Bronchial epithelial cell (primary cell): ENCODE results near the gene NOTUM. TPM values are rescaled to one million over a fixed set of nuclear protein-coding genes. Genes with fewer than 3 reads are reported as not detected.

Experiments
- DNase-seq: peaks from one replicate; pipeline ENCODE4 v3.0.0-alpha.2; 2010; ENCODE audit warnings: low read depth
- FAIRE-seq: peaks from 2 replicates; lab custom pipeline; 2011; peaks lifted over from hg19 to GRCh38; lab: Jason Lieb, UNC
- H3K27me3 ChIP-seq: 2 replicates; pipeline ENCODE4 v1.5.1; 2011; ENCODE audit warnings: low read length; ENCODE audit not compliant: control insufficient read depth, insufficient read depth
- H3K36me3 ChIP-seq: 2 replicates; pipeline ENCODE4 v1.5.1; 2011; ENCODE audit warnings: low read length; ENCODE audit not compliant: control insufficient read depth, insufficient read depth
- H3K4me3 ChIP-seq: 2 replicates; pipeline ENCODE4 v1.5.1; 2011; ENCODE audit warnings: mild to moderate bottlenecking, low read depth, low read length, control low read depth
- CTCF ChIP-seq: IDR thresholded peaks from 2 replicates; pipeline ENCODE4 v1.5.1; 2011; ENCODE audit warnings: mild to moderate bottlenecking, moderate library complexity, low read length, control low read depth, inconsistent platforms; ENCODE audit not compliant: insufficient read depth, severe bottlenecking
- total RNA-seq: library from RNA; depleted of rRNA; stranded (reverse); fragments of >200 nt; gene quantifications from 2 replicates; pipeline ENCODE4 v1.2.1, GENCODE V29; 2014

The NOTUM gene
- total RNA-seq, 1 donor from 2014 or later, result not detected

GRCh38 chr17:81903415-81903831 lies 57.6 kb downstream of the NOTUM start:
- Histone ChIP-seq H3K27me3 (no peaks in the 10 kb centered on the region), H3K4me3 (no peak overlapping the region), H3K36me3 (peaks cover 29% of the 10 kb centered on the region)
- no peak for TF ChIP-seq CTCF
- DNase-seq, result no peak
- FAIRE-seq, result no peak

- H3K27me3 ChIP-seq, result no peaks in the 10 kb centered on the region
- no peak overlapping the region for H3K4me3 ChIP-seq
- no peak for TF ChIP-seq CTCF
- H3K36me3 ChIP-seq, result peaks cover 28% of the 10 kb centered on the region
- no peak for DNase-seq
- no peak for FAIRE-seq
Observed at GRCh38 chr17:81902653-81903414, 58.2 kb downstream of the NOTUM start.

Other genes with a start within 250 kb of the NOTUM start
- 20.3 and 21.1 TPM in 2 replicates for gene SLC25A10, start 248.9 kb downstream of the NOTUM start, total RNA-seq
- not detected in 2 replicates for gene GCGR, start 157.0 kb downstream of the NOTUM start, total RNA-seq
- gene MCRIP1, start 127.9 kb downstream of the NOTUM start, total RNA-seq, result 25.8 and 32.6 TPM in 2 replicates
- 0.13 TPM in 1 of 2 replicates, not detected in the other for gene PPP1R27, start 126.1 kb downstream of the NOTUM start, total RNA-seq
- gene P4HB, start 100.7 kb downstream of the NOTUM start, total RNA-seq, result 673 and 821 TPM in 2 replicates
- 57.4 and 67.0 TPM in 2 replicates for gene ARHGDIA, start 89.8 kb downstream of the NOTUM start, total RNA-seq
- 105 and 145 TPM in 2 replicates for gene ALYREF, start 69.6 kb downstream of the NOTUM start, total RNA-seq
- 237 and 251 TPM in 2 replicates for gene ANAPC11, start 69.5 kb downstream of the NOTUM start, total RNA-seq
- gene NPB, start 58.9 kb downstream of the NOTUM start, total RNA-seq, result 0.26 and 0.51 TPM in 2 replicates
- 16.5 and 29.5 TPM in 2 replicates for gene PCYT2, start 49.8 kb downstream of the NOTUM start, total RNA-seq
- gene SIRT7, start 43.0 kb downstream of the NOTUM start, total RNA-seq, result 48.4 and 62.2 TPM in 2 replicates
- 16.8 and 19.6 TPM in 2 replicates for gene MAFG, start 33.5 kb downstream of the NOTUM start, total RNA-seq
- gene PYCR1, start 23.9 kb downstream of the NOTUM start, total RNA-seq, result 152 and 178 TPM in 2 replicates
- not detected in 2 replicates for gene MYADML2, start 14.0 kb downstream of the NOTUM start, total RNA-seq
- gene ASPSCR1, start 16.4 kb upstream of the NOTUM start, total RNA-seq, result 22.6 and 32.1 TPM in 2 replicates
- gene CENPX, start 61.7 kb upstream of the NOTUM start, total RNA-seq, result 33.8 and 38.7 TPM in 2 replicates
- 6.1 and 8.4 TPM in 2 replicates for gene LRRC45, start 62.1 kb upstream of the NOTUM start, total RNA-seq
- 18.7 and 25.2 TPM in 2 replicates for gene RAC3, start 70.5 kb upstream of the NOTUM start, total RNA-seq
- gene DCXR, start 76.5 kb upstream of the NOTUM start, total RNA-seq, result 83.3 and 87.9 TPM in 2 replicates
- 26.3 and 38.7 TPM in 2 replicates for gene RFNG, start 90.6 kb upstream of the NOTUM start, total RNA-seq
- 83.7 and 117 TPM in 2 replicates for gene GPS1, start 90.7 kb upstream of the NOTUM start, total RNA-seq
- gene DUS1L, start 104.6 kb upstream of the NOTUM start, total RNA-seq, result 122 and 125 TPM in 2 replicates
- gene FASN, start 137.0 kb upstream of the NOTUM start, total RNA-seq, result 37.1 and 38.5 TPM in 2 replicates